HG03060 (cell line): ENCODE results near the gene MCMBP.
A peak's percentile ranks its signal among the peaks of the same experiment; 100 is the strongest.
"Not testable (repeated sequence)": the region's sequence is repeated elsewhere in the genome, so short reads cannot be mapped to it uniquely, and the experiment has no call there.

Source experiments
- ATAC-seq: cut with Tn5 transposase; IDR thresholded peaks from one replicate; pipeline ENCODE4 v1.9.1; 2021; ENCODE audit warnings: low read depth, moderate number of reproducible peaks; ENCODE audit not compliant: unreplicated experiment

Gene MCMBP, protein sequence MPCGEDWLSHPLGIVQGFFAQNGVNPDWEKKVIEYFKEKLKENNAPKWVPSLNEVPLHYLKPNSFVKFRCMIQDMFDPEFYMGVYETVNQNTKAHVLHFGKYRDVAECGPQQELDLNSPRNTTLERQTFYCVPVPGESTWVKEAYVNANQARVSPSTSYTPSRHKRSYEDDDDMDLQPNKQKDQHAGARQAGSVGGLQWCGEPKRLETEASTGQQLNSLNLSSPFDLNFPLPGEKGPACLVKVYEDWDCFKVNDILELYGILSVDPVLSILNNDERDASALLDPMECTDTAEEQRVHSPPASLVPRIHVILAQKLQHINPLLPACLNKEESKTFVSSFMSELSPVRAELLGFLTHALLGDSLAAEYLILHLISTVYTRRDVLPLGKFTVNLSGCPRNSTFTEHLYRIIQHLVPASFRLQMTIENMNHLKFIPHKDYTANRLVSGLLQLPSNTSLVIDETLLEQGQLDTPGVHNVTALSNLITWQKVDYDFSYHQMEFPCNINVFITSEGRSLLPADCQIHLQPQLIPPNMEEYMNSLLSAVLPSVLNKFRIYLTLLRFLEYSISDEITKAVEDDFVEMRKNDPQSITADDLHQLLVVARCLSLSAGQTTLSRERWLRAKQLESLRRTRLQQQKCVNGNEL

DNA sequence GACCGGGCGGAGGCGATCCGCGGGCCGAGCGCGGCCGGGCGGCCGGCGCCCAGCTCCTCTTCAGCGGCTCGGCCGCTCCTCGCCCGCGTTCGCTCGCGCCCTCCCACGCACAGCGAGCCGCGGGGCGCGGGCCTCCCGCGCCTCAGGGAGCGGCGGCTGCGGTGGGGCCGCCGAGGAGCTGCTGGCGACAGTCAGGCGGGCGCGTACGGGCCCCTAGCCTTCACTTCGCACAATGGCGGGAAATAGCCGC is at the start of gene MCMBP:
TSS of gene MCMBP (minus strand) at position 234 of the 250 bp plus-strand sequence. CDS start 259 bp downstream, outside the sequence.
- ATAC-seq, result no peak

DNA sequence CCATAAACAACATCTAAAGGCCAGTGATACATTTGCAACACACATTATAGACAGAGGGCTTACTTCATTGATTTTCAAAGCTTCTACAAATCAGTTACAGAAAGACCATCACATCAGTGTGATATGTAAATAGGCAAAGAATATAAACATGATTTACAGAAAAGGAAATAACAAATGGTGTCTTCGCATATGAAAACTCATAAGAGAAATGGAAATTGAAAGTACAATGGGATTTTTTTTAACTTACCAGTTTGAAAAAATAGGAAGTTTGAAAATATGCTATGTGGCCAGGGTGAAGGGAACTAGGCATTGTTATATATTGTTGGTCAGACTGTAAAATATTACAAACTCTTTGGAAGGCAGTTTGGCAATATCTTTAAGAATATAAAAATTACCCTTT is 47.2 kb upstream of the MCMBP start:
- ATAC-seq, result no peak

DNA sequence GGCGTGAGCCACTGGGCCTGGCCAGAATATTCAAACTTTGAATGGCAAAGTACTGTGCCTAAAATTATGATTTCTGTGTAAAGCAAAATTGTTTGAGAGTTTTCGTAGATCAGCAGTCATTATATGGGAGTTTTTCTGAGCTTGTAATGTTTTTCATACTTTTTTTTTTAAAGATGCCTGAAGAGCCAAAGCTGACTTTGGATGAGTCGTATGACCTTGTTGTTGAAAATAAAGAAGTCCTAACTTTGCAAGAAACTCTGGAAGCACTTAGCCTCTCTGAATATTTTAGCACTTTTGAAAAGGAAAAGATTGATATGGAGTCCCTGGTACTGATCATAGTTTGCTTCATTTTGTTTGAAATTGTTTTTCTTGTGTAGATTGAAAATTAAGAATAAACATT is 46.6 kb upstream of the MCMBP start:
- ATAC-seq, result no peak

DNA sequence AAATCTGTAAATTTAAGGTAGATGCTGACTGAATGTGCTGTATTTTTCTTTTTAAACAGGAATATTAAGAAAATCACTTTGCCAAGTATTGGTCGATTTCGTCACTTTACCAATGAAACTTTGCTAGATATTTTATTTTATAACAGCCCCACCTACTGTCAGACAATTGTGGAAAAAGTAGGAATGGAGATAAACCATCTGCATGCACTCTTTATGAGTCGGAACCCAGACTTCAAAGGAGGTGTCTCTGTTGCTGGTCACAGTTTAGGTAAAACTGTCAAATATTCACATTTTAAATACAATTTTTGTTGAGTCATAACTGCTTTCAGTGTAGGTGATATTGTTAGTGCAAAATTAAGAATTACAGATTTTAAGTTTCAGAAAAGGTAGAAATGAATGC is 45.1 kb upstream of the MCMBP start:
- no peak for ATAC-seq

DNA sequence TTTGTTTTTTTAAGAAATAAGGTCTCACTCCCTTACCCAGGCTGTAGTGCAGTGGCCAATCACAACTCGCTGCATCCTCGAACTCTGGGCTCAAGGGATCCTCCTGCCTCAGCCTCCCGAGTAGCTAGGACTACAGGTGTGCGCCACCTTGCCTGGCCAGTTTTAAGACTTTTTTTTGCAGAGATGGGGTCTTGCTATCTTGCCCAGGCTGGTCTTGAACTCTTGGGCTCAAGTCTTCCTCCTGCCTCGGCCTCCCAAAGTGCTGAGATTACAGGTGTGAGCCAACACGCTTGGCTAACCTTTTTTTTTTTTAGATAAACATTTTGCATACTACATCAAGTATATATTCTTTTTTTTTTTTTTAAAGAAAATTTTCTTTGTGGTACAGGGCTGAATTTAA is 38.0 kb upstream of the MCMBP start:
- no peak for ATAC-seq

DNA sequence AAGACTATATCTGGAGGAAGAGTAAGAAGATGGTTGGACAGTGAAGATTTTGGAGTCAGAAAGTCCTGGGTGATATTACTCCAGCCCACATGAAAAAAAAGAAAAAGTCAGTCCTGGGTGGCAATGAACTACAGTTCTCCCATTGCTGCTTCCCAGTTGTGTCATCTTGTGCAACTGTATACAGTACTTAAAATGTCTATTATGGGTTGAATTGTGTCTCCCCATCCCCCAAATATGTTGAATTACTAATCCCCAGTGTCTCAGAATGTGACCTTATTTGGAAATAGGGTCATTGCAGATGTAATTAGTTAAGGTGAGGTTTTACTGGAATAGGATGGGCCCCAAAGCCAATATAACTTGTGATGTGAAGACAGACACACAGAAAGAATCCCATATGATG is 35.5 kb upstream of the MCMBP start:
- ATAC-seq, result no peak

DNA sequence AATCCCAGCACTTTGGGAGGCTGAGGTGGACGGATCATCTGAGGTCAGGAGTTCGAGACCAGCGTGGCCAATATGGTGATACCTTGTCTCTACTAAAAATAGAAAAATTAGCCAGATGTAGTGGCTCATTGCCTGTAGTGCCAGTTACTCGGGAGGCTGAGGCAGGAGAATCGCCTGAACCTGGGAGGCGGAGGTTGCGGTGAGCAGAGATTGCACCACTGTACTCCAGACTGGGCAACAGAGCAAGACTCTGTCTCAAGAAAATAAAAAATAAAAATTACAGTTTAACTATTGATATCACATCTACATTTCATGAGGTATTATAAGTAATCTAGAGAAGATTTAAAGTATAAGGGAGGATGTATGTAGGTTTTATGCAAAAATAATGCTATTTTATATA is 35.1 kb upstream of the MCMBP start:
- ATAC-seq, result not testable (repeated sequence)

DNA sequence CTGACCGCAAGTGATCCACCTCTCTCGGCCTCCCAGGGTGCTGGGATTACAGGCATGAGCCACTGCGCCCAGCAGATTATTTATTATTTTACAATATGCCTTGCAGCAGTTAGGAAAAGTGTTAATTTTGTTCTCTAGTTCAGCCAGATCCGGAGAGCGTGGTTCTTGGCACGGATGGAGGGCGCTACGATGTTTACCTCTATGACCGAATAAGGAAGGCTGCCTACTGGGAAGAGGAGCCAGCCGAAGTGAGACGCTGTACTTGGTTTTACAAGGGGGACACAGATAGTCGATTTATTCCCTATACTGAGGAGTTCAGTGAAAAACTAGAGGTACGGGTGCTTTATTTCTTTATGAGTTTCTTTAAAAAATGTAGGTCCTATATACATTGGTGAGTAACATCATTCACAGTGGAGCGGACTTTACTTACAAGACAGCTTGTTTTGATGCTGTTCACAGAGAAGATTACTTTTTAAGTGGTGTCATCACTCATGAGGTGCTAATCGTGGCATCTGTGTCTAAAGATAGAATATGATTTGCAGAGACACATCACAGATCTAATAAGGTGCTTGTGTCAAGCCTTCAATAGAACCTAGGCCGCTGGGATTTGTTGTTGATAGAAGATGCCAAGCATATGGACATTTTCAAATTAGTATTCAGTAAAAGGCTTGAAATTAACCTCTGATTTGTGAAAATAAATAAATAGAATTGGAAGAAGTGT is 31.5 kb upstream of the MCMBP start:
- no peak for ATAC-seq

DNA sequence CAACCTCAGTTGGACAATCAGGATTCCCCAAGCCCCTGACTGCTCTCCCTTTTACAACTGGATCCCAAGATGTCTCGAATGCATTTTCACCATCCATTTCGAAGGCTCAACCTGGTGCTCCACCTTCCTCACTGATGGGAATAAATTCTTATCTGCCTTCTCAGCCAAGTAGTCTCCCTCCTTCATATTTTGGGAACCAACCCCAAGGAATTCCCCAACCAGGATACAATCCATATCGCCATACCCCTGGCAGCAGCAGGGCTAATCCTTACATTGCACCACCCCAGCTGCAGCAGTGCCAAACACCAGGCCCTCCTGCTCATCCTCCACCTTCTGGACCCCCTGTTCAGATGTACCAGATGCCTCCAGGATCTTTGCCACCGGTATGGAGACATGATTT is 25.9 kb upstream of the MCMBP start:
- ATAC-seq, result no peak

DNA sequence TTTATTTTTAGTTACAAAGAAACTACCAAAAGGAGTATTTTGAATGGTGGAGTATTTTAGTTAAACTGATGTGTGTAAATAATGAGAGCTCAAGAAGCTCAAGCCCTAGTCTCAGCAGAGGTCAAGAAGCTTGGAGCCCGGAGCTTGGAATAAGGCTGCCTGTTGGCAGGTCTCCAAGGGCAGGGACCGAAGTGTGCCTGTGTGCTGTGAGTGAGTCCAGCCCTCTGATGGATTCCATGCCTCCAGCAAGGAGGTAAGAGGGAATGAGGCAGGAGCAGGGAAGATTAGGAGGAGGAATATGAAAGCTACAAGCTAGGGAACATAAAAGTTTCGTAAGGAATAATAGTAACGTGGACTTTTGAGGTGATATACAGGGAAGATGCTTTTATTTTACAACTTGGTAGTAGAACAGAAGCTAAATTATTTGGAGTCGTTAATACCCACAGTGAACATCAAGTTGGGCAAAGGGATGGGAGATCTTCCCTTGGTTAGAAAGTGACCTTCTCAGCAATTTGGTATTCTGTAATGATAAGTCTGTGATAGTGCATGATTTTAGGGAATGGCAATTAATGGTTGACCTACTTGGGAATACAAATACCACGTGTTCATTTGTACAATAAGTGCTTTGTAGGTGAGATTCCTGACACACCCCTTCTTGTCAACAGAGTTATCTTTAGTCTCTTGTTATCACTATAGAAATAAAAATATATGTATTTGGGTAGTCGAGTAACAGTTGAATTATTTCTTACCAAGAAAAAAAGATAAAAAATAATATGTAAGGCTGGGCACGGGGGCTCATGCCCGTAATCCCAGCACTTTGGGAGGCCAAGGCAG is 24.5 kb upstream of the MCMBP start:
- ATAC-seq, result no peak

DNA sequence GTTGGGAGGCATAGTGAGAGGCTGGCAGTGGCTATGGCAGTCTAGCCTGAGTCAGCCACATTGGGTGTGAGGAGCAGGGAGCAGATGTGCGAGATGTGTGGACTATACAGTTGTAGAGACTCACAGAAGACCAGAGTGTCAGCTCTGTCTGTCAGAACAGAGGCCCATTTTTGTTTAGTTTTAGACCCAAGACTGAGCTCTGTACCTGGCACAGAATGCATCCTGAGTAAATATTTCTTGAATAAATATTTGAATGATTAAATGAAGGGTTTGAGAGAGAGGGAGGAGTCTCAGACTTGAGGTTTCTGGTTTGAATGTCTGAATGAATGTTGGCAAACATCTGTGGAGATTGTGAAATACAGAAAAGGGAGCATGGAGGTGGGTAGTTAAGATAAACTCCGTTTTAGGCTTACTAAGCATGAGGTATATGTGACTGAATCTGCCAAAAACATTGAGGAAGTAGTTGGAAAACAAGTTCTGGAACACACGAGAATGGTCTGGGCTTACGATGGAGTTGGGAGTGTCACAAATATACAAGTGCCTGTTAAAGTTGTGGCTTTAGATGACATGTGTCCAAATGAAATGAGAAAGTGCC is 23.5 kb upstream of the MCMBP start:
- no peak for ATAC-seq

DNA sequence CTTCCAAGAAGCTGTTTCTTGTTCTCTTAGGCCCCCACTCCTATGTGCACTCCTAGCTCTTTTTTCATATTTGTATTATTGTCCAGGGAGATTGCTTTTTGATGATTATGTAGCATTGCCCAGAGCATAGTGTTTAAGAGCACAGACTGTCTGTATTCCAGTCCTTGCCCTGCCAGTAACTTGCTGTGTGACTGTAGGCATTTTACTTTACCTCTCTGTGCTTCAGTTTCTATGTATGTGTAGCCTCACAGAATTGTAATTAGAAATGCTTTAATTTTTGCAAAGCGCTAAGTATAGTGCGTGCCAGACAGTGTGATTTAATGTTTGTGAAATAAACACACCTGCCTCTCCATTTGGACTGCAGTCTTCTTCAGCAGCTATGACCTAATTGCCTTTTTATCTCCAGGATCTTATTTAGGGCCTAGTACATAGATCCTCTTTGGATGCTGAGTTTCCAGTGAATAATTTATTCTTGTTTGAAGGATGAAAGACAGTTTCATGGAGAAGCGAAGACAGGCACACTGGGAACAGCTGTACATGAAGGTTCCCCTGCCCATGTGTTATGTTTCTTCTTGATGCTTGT is 21.3 kb upstream of the MCMBP start:
- no peak for ATAC-seq

DNA sequence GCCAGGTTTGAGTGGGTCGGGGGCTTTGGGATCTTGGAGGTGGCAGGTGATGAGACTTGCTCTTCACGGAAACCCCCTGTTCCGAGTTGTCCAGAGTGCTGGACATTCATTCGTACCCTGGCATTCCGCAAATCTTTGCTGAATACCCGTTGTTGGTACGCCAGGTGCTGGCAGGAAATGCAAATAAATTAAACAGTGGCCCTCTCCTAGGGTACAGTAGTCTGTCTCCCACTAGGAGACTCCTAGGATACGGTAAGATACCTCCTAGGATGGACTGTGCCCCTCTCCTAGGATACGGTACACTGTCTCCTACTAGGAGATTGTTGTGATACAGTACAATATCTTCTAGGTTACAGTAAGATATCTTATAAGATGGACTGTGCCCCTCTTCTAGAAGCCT is 20.4 kb upstream of the MCMBP start:
- ATAC-seq, result no peak

DNA sequence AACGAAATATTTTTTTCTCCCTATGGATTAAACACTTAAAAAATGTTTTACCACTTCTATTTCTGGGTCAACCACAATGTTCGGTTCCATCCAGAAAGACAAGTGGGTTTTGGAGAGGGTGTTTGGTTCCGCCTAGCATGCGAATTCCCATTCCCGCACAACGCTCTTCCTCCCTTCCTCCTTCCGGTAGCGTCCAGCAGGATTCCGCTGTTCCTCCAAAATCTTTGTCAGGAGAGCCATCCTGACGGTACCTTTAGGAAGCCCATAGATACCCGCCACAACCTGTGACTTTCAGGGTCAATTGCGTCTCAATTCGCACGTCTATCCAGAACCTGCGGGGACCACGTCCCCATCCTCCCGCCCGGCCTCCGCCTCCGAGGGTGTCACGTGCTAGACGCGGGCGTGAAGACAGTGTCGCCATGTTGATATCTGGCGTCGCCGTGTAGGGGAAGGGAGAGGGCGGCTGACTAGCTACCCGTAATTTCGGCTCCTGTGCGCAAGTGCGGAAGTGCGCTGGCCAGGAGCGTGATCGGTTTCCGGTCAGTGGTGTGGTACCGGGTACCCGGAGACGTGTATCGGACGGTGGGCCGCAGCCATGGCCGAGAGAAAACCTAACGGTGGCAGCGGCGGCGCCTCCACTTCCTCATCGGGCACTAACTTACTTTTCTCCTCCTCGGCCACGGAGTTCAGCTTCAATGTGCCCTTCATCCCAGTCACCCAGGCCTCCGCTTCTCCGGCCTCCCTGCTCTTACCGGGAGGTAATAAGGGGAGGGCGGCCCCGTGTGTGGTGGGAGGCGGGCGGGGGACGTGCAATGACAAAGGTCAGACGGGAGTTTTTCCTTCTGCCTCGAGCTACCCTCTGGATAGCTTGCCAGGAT is 19.8 kb upstream of the MCMBP start, which contains the start of gene SEC23IP:
TSS of gene SEC23IP (plus strand) at position 543 of the 878 bp plus-strand sequence. CDS start at position 596, 53 bp downstream.
- ATAC-seq, result peak; percentile 97

DNA sequence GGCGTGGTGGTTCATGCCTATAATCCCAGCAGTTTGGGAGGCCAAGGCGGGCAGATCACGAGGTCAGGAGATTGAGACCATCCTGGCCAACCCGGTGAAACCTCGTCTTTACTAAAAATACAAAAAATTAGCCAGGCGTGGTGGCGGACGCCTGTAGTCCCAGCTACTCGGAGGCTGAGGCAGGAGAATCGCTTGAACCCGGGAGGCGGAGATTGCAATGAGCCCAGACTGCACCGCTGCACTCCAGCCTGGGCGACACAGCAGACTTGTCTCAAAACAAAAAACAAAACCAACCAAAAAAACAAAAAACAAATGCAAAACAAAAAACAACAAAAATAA is 19.2 kb upstream of the MCMBP start:
- ATAC-seq, result not testable (repeated sequence)

DNA sequence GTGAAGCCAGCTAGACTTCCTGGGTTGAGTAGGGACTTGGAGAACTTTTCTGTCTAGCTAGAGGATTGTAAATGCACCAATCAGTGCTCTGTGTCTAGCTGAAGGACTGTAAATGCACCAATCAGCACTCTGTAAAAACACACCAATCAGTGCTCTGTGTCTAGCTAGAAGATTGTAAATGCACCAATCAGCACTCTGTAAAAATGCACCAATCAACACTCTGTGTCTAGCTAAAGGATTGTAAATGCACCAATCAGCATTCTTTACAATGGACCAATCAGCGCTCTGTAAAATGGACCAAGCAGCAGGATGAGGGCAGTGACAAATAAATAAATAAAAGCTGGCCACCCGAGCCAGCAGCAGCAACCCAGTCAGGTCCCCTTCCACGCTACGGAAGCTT is 17.7 kb upstream of the MCMBP start:
- ATAC-seq, result not testable (repeated sequence)

DNA sequence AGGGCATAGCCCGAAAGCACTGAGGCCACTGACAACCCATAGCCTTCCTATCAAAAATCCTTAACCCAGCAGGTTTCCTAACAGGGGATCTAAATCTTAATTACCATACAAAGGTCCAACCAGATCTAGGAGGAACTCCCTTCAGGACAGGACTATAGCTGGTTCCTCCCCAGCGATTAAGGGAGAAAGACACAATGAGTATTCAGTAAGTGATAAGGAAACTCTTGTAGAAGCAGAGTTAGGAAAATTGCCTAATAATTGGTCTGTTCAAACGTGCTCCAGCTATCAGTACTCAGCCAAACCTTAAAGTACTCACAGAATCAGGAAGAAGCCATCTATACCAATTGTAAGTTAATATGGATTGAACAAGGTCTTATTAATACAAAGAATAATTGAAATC is 16.6 kb upstream of the MCMBP start:
- not testable (repeated sequence) for ATAC-seq

DNA sequence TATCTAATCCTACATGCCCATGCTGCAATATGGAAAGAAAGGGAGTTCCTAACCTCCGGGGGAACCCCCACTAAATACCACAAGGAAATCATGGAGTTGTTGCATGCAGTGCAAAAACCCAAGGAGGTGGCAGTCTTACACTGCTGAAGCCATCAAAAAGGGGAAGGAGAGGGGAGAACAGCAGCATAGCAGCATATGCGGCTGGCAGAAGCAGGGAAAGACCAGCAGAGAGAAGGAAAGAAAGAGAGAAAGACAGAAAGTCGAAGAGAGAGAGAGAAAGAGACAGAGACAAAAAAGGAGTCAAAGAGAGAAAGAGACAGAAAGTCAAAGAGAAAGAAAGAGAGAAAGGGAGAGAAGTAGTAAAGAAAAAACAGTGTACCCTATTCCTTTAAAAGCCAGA is 16.1 kb upstream of the MCMBP start:
- ATAC-seq, result not testable (repeated sequence)

DNA sequence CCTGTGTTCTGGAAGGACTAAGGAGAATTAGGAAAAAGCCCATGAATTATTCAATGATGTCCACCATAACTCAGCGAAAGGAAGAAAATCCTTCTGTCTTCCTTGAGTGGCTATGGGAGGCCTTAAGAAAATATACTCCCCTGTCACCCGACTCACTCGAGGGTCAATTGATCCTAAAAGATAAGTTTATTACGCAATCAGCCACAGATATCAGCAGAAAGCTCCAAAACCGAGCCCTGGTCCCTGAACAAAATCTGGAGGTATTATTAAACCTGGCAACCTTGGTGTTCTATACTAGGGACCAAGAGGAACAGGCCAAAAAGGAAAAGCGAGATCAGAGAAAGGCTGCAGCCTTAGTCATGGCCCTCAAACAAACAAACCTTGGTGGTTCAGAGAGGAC is 13.4 kb upstream of the MCMBP start:
- ATAC-seq, result not testable (repeated sequence)
